HG03354 (cell line): ENCODE measurements around the gene CST9L.

Experiments used
- ATAC-seq: cut with Tn5 transposase; IDR thresholded peaks from one replicate; pipeline ENCODE4 v1.9.1; 2021; ENCODE audit warnings: mild to moderate bottlenecking; ENCODE audit not compliant: unreplicated experiment, poor library complexity, severe bottlenecking

CST9L gene

GRCh38 chr20:23550227-23550626 lies 18.1 kb downstream of the CST9L start:
- ATAC-seq, result no peak

- no peak for ATAC-seq
Measured at GRCh38 chr20:23548408-23548807, 19.9 kb downstream of the CST9L start.

GRCh38 chr20:23547613-23548012 lies 20.7 kb downstream of the CST9L start:
- no peak for ATAC-seq

- ATAC-seq, result no peak
Measured at GRCh38 chr20:23546435-23547144, 21.7 kb downstream of the CST9L start.

DNA sequence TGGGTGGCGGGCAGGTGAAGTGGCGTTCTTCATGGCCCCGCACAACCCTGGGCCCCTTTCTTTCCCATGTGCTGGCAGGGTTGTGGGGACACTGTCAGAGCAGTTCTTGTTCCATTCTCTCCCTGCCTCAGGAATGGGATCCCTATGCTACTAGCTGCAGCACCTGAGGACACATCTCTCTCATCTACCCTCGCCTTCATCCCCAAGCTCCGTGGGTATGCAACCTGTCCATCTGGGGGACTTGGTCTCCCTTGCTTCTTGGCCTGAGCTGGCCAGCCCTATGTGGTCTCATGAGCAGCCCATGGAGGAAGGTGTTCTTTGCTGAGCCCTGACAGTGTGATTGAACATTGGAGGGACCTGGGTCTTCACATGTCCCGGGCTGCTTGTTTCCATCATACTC lies 24.2 kb downstream of the CST9L start:
- no peak for ATAC-seq

DNA sequence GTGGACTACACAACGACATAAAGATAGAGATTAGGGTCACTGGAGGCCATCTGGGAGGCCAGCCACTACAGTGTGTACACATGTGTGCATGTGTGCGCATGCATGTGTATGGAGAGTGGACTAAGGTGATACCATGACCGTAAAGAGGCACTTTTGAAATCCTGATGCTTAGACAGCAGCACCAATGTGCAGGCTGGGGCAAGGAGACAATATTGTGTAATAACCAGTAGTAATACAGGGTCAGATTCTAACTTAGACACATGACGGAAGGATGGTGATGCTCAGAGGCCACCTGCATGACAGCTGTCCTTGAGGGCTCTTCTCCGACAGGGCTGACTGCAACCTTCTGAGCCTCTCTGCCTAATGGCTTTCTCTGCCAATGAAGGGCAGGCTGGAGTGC lies 25.5 kb downstream of the CST9L start:
- no peak for ATAC-seq

GRCh38 chr20:23541776-23542175 lies 26.5 kb downstream of the CST9L start:
- no peak for ATAC-seq

DNA sequence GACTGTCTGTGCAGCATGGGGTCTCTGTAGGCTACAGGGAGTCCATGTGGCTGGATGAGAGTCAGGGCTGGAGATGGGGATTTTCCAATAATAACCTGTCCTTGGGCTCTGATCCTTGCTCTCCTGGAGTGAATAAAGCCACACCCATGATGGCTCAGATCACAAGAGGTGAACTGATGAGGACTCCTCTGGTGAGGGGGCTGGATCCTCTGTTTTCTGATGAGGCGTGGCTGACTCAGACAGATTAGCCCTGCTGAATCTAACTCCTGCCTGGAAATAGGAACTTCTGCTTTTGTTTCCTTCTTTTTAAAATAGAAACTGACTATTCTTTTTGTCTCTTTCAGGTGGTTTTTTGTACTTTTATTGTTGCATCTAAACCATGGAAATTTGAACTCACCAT lies 27.0 kb downstream of the CST9L start:
- no peak for ATAC-seq

DNA sequence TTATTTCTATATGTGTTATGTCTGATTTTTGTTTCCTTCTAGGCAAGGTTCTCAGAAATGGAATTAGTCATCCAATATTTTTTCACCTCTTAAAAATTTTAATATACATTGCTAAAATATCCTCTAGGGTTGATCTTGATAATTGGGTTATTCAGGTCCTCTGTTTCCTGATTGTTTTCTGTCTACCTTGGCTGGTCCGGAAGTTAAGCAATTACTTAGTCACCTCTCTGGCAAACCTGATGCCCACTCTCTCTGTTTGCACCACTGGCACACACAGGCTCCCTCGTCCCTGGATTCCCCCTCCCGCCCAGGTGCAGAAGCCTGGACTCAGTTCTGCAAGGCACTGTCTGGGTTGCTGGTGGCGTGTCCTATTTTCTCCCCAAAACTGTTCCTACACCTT lies 27.7 kb downstream of the CST9L start:
- ATAC-seq, result no peak

DNA sequence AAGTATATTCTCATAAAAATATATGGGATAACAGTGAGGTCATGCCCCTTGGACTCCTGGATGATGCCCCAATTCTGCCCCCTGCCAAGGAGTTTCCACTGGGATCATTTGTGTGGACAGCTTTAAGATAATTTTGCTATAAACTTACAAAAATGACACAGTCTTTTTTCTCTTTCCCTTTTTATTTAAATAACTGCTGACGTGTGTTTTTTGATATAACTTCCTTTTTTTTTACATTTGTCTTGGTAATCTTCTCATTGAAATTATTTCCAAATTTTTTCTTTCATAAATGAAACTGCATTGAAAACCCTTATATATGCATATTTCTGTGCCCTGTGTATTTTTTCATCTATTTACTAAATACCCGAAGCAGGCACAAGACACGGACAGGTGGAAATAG lies 31.3 kb downstream of the CST9L start:
- ATAC-seq, result no peak

DNA sequence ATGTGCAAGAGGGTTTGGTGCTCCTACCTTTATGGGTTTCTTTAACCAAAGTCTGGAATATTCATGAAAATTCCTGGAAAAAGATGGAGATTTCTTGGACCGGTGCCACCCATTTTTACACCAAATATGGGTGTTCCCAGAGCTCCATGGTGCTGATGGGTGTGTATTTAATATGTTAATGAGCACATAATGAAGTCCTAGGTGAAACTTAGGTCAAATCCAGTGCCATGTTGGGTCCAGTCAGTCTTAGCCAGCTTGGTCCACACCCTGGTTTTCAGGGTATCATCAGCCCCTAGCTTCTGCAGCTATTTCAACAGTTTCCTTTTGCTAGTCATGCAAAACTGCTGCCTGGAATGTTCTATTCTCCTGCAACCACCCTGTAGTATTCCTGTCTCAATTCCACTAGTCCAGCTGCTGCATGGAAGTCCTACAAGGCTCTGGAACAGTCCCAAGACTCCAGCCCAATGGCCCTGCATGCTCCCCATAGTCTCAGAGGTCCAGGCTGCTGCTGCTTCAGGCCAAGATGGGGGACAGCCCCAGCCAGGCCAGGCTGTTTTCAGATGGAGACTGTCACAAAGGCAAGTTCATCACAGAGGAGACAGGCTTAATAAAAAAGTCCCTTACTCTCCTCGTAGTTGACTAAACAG lies 31.8 kb downstream of the CST9L start:
- no peak for ATAC-seq

- ATAC-seq, result no peak
Measured at GRCh38 chr20:23534801-23535593, 33.3 kb downstream of the CST9L start.

DNA sequence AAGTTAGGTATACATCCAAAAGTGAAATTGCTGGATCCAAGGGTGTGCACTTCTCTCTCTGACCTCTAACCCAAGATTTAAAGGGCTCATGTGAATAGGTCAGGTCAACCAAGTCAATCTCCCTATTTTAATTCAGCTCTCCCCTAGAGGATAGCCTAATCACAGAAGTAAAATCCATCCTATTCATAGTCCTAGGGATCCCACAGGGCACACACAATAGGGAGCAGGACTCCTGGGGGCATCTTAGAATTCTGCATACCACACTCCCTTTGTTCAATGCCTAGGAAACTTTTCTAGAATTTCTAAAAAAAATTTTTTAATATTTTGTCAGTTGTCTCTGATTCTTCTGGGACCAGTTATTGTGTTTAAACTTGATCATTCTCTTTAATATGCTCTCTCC lies 35.1 kb downstream of the CST9L start:
- ATAC-seq, result no peak

- ATAC-seq, result no peak
Measured at GRCh38 chr20:23532533-23532932, 35.8 kb downstream of the CST9L start.

GRCh38 chr20:23530937-23531567 lies 37.2 kb downstream of the CST9L start:
- no peak for ATAC-seq

DNA sequence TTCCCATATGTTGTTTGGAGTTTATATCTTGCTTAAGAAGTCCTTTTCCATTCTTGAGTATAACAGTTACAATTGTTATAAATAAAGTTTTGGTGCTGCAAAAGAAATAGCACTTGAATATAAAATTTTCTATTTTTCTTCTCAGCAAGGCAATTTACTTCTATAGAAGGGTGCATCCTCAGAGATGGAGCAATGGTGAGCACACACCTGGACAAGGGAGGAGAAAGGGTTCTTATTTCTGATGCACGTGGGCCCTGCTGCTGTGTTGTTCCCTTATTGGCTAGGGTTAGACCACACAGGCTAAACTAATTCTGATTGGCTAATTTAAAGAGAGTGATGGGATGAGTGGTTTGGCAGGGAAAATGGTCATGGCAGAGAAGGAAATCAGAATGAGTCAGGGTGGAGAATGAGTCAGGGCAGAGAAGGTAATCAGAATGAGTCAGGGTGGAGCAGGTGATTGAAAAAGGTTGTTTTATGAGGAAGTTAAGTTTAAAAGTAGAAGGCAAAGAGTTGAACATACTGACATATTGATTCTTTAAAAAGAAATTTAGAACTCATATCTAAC lies 39.3 kb downstream of the CST9L start:
- no peak for ATAC-seq

DNA sequence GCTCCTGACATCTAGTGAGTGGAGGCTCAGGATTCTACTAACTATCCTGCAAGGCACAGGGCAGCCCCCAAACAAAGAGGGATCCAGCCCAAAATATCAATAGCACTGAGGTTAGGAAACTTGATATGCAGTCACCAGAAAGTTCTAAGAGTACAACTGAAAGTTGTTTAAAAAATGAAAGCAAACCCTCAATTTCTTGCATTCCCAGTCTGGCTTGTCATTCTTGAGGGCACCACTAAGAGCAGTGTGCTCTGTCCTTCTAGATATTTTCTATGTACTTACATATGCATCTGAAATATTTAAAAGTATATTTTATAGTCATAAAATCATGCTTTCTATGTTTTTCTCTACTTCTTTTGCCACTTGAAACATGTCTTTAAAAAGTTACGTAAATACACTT lies 41.4 kb downstream of the CST9L start:
- ATAC-seq, result no peak

DNA sequence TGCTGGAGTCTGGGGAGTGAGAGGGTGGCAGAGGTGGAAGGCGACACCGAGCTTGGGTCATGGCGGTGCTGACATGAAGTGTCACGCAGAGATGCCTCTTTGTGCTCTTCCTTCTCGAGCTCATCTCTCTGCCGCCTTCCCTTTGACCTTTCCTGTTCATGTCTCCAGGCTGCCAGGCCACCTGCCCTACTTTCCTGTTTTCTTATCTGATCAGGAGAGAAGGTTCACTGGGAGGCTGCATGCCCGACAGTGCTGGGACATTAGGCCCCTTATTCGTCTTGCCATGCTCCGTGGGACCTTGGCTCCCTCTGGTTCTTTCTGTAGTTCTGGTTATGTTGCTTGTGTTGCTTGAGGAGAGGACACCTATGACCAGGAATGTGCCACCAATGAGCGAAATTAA lies 44.1 kb downstream of the CST9L start:
- ATAC-seq, result no peak

- ATAC-seq, result peak; percentile 73
Measured at GRCh38 chr20:23520185-23520584, 48.1 kb downstream of the CST9L start.

DNA sequence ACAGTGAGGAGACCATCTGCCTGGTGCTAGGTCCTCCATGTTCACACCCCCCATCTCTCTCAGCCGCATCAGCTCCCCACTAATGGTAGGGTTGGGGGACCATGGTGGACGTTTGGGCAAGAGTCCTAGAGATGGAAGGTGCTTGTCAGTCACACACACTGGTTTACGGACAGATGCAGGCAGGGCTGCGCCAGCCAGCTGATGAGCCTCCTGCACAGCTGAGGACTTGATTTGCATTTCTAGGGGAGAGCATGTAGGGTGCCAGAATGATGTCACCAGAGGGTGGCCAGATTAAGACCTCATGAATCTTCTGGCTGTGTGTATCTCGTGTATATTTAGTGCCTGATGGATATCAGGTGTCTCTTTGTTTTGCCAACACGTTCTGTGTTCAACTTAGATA lies 48.7 kb downstream of the CST9L start:
- ATAC-seq, result peak; percentile 46
